H1 (cell line): ENCODE data around the gene CAPN13. TPM values are rescaled to one million over a fixed set of nuclear protein-coding genes. Genes with fewer than 3 reads are reported as not detected.
A peak's percentile ranks its signal among the peaks of the same experiment; 100 is the strongest.

Experiments used
- CTCF ChIA-PET: fragments of 300-600 bp; sonication (Branson Sonifier 250); formaldehyde crosslinking; loops from one replicate; lab custom pipeline; 2021; ENCODE audit not compliant: partially characterized antibody; lab: Charles Lee
- POLR2A ChIA-PET: fragments of 300-600 bp; sonication (Branson Sonifier 250); formaldehyde crosslinking; loops from one replicate; lab custom pipeline; 2021; ENCODE audit warnings: inconsistent platforms; ENCODE audit not compliant: partially characterized antibody; lab: Charles Lee
- DNase-seq, 2 experiments: peaks; one replicate each; pipeline versions ENCODE4 v3.0.0 to v3.0.0-alpha.2; 2010 to 2022; ENCODE audit warnings: low spot score in 2 of 2, low read depth in 1 of 2, mixed read lengths in 1 of 2
- FAIRE-seq: peaks from 2 replicates; lab custom pipeline; 2011; peaks lifted over from hg19 to GRCh38; lab: Jason Lieb, UNC
- H2AFZ ChIP-seq: 2 replicates; pipeline ENCODE4 v1.8.1; 2012; ENCODE audit warnings: low read length, inconsistent platforms
- H2AK5ac ChIP-seq: 2 replicates; pipeline ENCODE4 v1.6.1; 2013; ENCODE audit warnings: low read depth, low read length
- H2BK120ac ChIP-seq: replicated peaks from 2 replicates; pipeline ENCODE3; 2013; ENCODE audit warnings: low read depth, low read length, inconsistent platforms
- H2BK12ac ChIP-seq: 2 replicates; pipeline ENCODE4 v1.6.1; 2013; ENCODE audit warnings: low read depth, low read length
- H2BK15ac ChIP-seq: 2 replicates; pipeline ENCODE4 v1.6.1; 2013; ENCODE audit warnings: low read length
- H2BK20ac ChIP-seq: 2 replicates; pipeline ENCODE4 v1.6.1; 2013; ENCODE audit warnings: low read length
- H2BK5ac ChIP-seq: 2 replicates; pipeline ENCODE4 v1.6.1; 2013; ENCODE audit warnings: low read depth, low read length
- H3K14ac ChIP-seq: 2 replicates; pipeline ENCODE4 v1.6.1; 2013; ENCODE audit warnings: inconsistent platforms; ENCODE audit not compliant: insufficient read length
- H3K18ac ChIP-seq: 2 replicates; pipeline ENCODE4 v1.6.1; 2013; ENCODE audit warnings: low read length; ENCODE audit errors: extremely low read depth
- H3K23ac ChIP-seq: 2 replicates; pipeline ENCODE4 v1.6.1; 2013; ENCODE audit warnings: inconsistent platforms; ENCODE audit not compliant: insufficient read length
- H3K23me2 ChIP-seq: 2 replicates; pipeline ENCODE4 v1.6.1; 2013; ENCODE audit warnings: low read depth, low read length
- H3K27ac ChIP-seq: 2 replicates; pipeline ENCODE4 v1.6.1; 2011; ENCODE audit warnings: low read depth, low read length, inconsistent platforms
- H3K27me3 ChIP-seq, 4 experiments: replicated peaks in 1 of 4; 1 replicate in 1 of 4; 2 replicates in 3 of 4; pipeline versions ENCODE4 v1.6.1 to v1.8.1; 2011 to 2013; ENCODE audit warnings: low read length in 3 of 4, mild to moderate bottlenecking in 3 of 4, inconsistent platforms in 2 of 4, mixed read lengths in 2 of 4, moderate library complexity in 1 of 4; ENCODE audit not compliant: control insufficient read depth in 3 of 4, insufficient read depth in 3 of 4; ENCODE audit errors: extremely low read depth in 1 of 4
- H3K36me3 ChIP-seq, 4 experiments: 2 replicates each; pipeline versions ENCODE4 v1.6.1 to v1.8.1; 2011 to 2013; ENCODE audit warnings: mild to moderate bottlenecking in 4 of 4, low read length in 3 of 4, moderate library complexity in 2 of 4, control low read depth in 1 of 4, inconsistent platforms in 1 of 4; ENCODE audit not compliant: insufficient read depth in 4 of 4, control insufficient read depth in 2 of 4
- H3K4ac ChIP-seq: replicated peaks from 2 replicates; pipeline ENCODE3; 2013; ENCODE audit warnings: low read length, low read depth, mixed read lengths, inconsistent platforms; ENCODE audit not compliant: insufficient read length
- H3K4me1 ChIP-seq, 4 experiments: replicated peaks in 1 of 4; 1 replicate in 1 of 4; 2 replicates in 3 of 4; pipeline versions ENCODE4 v1.6.1 to v1.8.1; 2011 to 2013; ENCODE audit warnings: low read length in 3 of 4, inconsistent platforms in 2 of 4, mixed read lengths in 1 of 4; ENCODE audit not compliant: insufficient read depth in 4 of 4, control insufficient read depth in 3 of 4
- H3K4me2 ChIP-seq, 2 experiments: 2 replicates each; pipeline versions ENCODE4 v1.6.1 to v1.8.1; 2011 to 2013; ENCODE audit warnings: low read depth in 2 of 2, low read length in 2 of 2, control low read depth in 1 of 2, inconsistent platforms in 1 of 2, mild to moderate bottlenecking in 1 of 2; ENCODE audit not compliant: insufficient read depth in 1 of 2
- H3K4me3 ChIP-seq, 4 experiments: fragments of 200-600, 300-600 bp in 1 of 4; sonication (generic), shearing (Covaris generic), sonication (Bioruptor Twin) in 1 of 4; 2 replicates each; pipeline versions ENCODE4 v1.5.1 to v1.8.1; 2011 to 2016; ENCODE audit warnings: low read length in 4 of 4, low read depth in 3 of 4, control low read depth in 2 of 4, inconsistent platforms in 2 of 4, mild to moderate bottlenecking in 2 of 4, mixed read lengths in 1 of 4, moderate library complexity in 1 of 4; ENCODE audit not compliant: insufficient read depth in 2 of 4; ENCODE audit errors: extremely low read depth in 1 of 4
- H3K56ac ChIP-seq: replicated peaks from 2 replicates; pipeline ENCODE3; 2013; ENCODE audit warnings: low read depth, mild to moderate bottlenecking, mixed read lengths, low read length, inconsistent platforms; ENCODE audit not compliant: insufficient read length
- H3K79me1 ChIP-seq: 2 replicates; pipeline ENCODE4 v1.6.1; 2013; ENCODE audit warnings: low read depth, low read length, control low read depth
- H3K79me2 ChIP-seq, 2 experiments: 2 replicates each; pipeline versions ENCODE4 v1.6.1 to v1.8.1; 2012 to 2013; ENCODE audit warnings: low read length in 2 of 2, mild to moderate bottlenecking in 2 of 2, inconsistent platforms in 1 of 2; ENCODE audit not compliant: insufficient read depth in 2 of 2, control insufficient read depth in 1 of 2
- H3K9ac ChIP-seq, 4 experiments: replicated peaks in 1 of 4; 1 replicate in 1 of 4; 2 replicates in 3 of 4; pipeline versions ENCODE4 v1.6.1 to v1.8.1; 2011 to 2013; ENCODE audit warnings: low read depth in 3 of 4, low read length in 3 of 4, control low read depth in 2 of 4, mild to moderate bottlenecking in 2 of 4, moderate library complexity in 2 of 4, inconsistent platforms in 1 of 4; ENCODE audit errors: extremely low read depth in 1 of 4
- H3K9me3 ChIP-seq, 2 experiments: 2 replicates each; pipeline versions ENCODE4 v1.6.1 to v1.8.1; 2012 to 2013; ENCODE audit warnings: mild to moderate bottlenecking in 2 of 2, moderate library complexity in 2 of 2, control low read depth in 1 of 2, inconsistent platforms in 1 of 2, low read depth in 1 of 2, low read length in 1 of 2, mixed read lengths in 1 of 2; ENCODE audit not compliant: insufficient read depth in 2 of 2
- H4K20me1 ChIP-seq, 2 experiments: replicated peaks in 1 of 2; 2 replicates each; pipeline versions ENCODE3 to v1.8.1; 2011 to 2013; ENCODE audit warnings: inconsistent platforms in 2 of 2, low read length in 2 of 2, mild to moderate bottlenecking in 1 of 2; ENCODE audit not compliant: insufficient read depth in 2 of 2, control insufficient read depth in 1 of 2
- H4K5ac ChIP-seq: 2 replicates; pipeline ENCODE4 v1.6.1; 2013; ENCODE audit warnings: low read length, low read depth, mixed read lengths, inconsistent platforms; ENCODE audit not compliant: insufficient read length
- H4K8ac ChIP-seq: 2 replicates; pipeline ENCODE4 v1.8.0; 2013; ENCODE audit warnings: mild to moderate bottlenecking, moderate library complexity, low read length, inconsistent platforms; ENCODE audit not compliant: insufficient read depth; ENCODE audit errors: extremely low read depth
- H4K91ac ChIP-seq: replicated peaks from 2 replicates; pipeline ENCODE3; 2013; ENCODE audit warnings: low read length, mixed read lengths, inconsistent platforms; ENCODE audit not compliant: insufficient read length
- BCL11A ChIP-seq, 2 experiments: IDR thresholded peaks; one replicate each; pipeline ENCODE4 v1.6.1; 2011; ENCODE audit warnings: low read depth in 2 of 2, low read length in 2 of 2, mild to moderate bottlenecking in 2 of 2
- JUND ChIP-seq: IDR thresholded peaks from 2 replicates; pipeline ENCODE4 v1.6.1; 2011; ENCODE audit warnings: mild to moderate bottlenecking, improper control_type of control experiment, low read length
- KDM5A ChIP-seq: fragments of 200-600 bp; IDR thresholded peaks from 2 replicates; pipeline ENCODE4 v1.7.1; 2012; ENCODE audit warnings: mild to moderate bottlenecking, low read length, inconsistent platforms, mixed read lengths
- RAD21 ChIP-seq, 2 experiments: IDR thresholded peaks in 1 of 2; conservative IDR thresholded peaks in 1 of 2; 2 replicates each; pipeline ENCODE4 v1.6.1; 2011; ENCODE audit warnings: low read depth in 2 of 2, low read length in 2 of 2, improper control_type of control experiment in 1 of 2, inconsistent platforms in 1 of 2, mild to moderate bottlenecking in 1 of 2, moderate library complexity in 1 of 2
- RBBP5 ChIP-seq: IDR thresholded peaks from 2 replicates; pipeline ENCODE4 v1.7.1; 2012; ENCODE audit warnings: low read depth, mild to moderate bottlenecking, inconsistent platforms, low read length, moderate library complexity, borderline replicate concordance
- RNF2 ChIP-seq: fragments of 200-900, 300-1000 bp; sonication (generic); IDR thresholded peaks from 2 replicates; pipeline ENCODE4 v1.7.1; 2016; ENCODE audit warnings: borderline replicate concordance, low read depth, mild to moderate bottlenecking, antibody characterized with exemption, low read length; ENCODE audit not compliant: poor library complexity, severe bottlenecking; ENCODE audit errors: missing control alignments
- SAP30 ChIP-seq: fragments of 300-600 bp; sonication (generic); IDR thresholded peaks from 2 replicates; pipeline ENCODE4 v1.7.1; 2012; ENCODE audit warnings: low read length, moderate library complexity, mild to moderate bottlenecking, inconsistent platforms; ENCODE audit not compliant: insufficient read depth, insufficient replicate concordance
- SIRT6 ChIP-seq: IDR thresholded peaks from one replicate; pipeline ENCODE4 v1.7.1; 2012; ENCODE audit warnings: low read length, inconsistent platforms
- SRF ChIP-seq: IDR thresholded peaks from 2 replicates; pipeline ENCODE4 v1.6.1; 2011; ENCODE audit warnings: mild to moderate bottlenecking, low read depth, low read length, moderate library complexity
- TAF1 ChIP-seq: IDR thresholded peaks from 2 replicates; pipeline ENCODE4 v1.6.1; 2011; ENCODE audit warnings: mild to moderate bottlenecking, low read depth, low read length
- WGBS, 2 experiments: shearing (Covaris generic) in 1 of 2; methylation state at CpG; one replicate each; pipeline versions ENCODE4 v1.1.6 to v1.1.7; 2013 to 2015; ENCODE audit warnings: low lambda C conversion rate in 2 of 2, mixed read lengths in 2 of 2, inconsistent platforms in 1 of 2, low coverage in 1 of 2, missing lambda C conversion rate in 1 of 2; ENCODE audit not compliant: insufficient replicate concordance in 2 of 2, insufficient coverage in 1 of 2, insufficient read length in 1 of 2; ENCODE audit errors: extremely low coverage in 1 of 2, missing lambda C conversion rate in 1 of 2; 5-methylcytosine and 5-hydroxymethylcytosine counted together
- polyA plus RNA-seq, 7 experiments: library from polyadenylated mRNA; depleted of rRNA in 3 of 7; stranded (reverse) in 5 of 7; unstranded in 2 of 7; fragments of >200 nt in 5 of 7; fragments of 200-250 nt in 2 of 7; gene quantifications; 1 replicate in 5 of 7; 2 replicates in 1 of 7; 4 replicates in 1 of 7; pipeline versions ENCODE4 v1.2.1 to v1.2.3, GENCODE V29; 2011 to 2013; ENCODE audit warnings: missing spikeins in 2 of 7, mixed read lengths in 2 of 7
- total RNA-seq: library from RNA; stranded (reverse); fragmentation: NEBNext Ultra II Directional; extraction: Animal tissue kit (Norgen Biotek cat#: 25700); gene quantifications from 2 replicates; pipeline ENCODE4 v1.2.1, GENCODE V29; 2021
- TF ChIP-seq, protein P1 (sequence below): IDR thresholded peaks from 2 replicates; pipeline ENCODE4 v1.6.1; 2012; ENCODE audit warnings: inconsistent platforms
- TF ChIP-seq, protein P2 (sequence below): IDR thresholded peaks from 2 replicates; pipeline ENCODE4 v1.6.1; 2012; ENCODE audit warnings: inconsistent platforms

CAPN13 gene
- total and polyA plus RNA-seq, 2 of the 8 experiments (the other 6 are each of a cell fraction or from before 2014, with no cell fraction given), result 2.4 TPM

DNA sequence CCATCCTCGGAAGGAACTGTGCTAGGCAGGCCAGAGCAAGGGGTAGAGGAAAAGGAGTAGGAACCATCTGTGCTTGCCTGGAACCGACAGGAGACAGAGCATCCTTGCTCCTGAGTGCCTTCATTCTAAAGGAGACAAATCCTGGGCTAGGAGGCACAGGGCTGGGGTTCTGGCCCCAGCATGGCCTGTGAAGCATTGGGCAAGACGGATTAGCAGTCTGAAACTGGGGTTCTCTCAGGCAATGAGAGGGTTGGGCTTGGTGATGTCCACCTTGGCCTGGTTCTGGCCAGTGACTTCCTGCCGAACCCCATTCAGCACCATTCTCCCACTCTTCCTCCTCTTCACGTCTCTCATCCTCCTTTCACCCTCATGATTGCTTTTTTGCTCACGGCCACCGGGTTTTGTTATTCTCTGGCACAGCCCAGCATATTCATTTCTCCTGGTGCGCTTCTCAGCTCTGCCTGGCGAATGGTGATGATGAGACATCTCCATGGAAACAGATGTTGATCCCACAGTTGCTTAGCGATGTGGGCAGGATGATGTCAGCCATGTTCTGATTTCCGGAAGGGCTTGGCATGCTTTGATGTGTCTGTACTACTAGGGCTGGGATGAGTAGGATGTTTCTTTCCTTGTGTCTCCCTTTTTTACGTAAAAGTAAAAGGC, 127.7 kb downstream of the CAPN13 start:
- Histone ChIP-seq H3K36me3 (no peaks in the 10 kb centered on the region), H3K14ac (no peak overlapping the region), H4K5ac (no peak overlapping the region), H4K20me1 (no peaks in the 10 kb centered on the region), H2BK20ac (no peak overlapping the region), H3K23ac (no peak overlapping the region), H3K4me2 (no peak overlapping the region), H3K23me2 (no peaks in the 10 kb centered on the region), H4K8ac (no peak overlapping the region), H3K9me3 (no peaks in the 10 kb centered on the region), H3K4me3 (no peak overlapping the region), H4K91ac (no peak overlapping the region), H3K9ac (no peak overlapping the region), H3K79me2 (no peaks in the 10 kb centered on the region), H3K18ac (no peak overlapping the region), H2BK15ac (no peak overlapping the region), H3K79me1 (no peaks in the 10 kb centered on the region; the same call in 1 of the 2 replicates), H3K4ac (no peak overlapping the region), H3K27me3 (no peaks in the 10 kb centered on the region), H3K27ac (no peak overlapping the region), H2BK5ac (no peak overlapping the region), H3K4me1 (no peaks in the 10 kb centered on the region), H2BK120ac (no peak overlapping the region), H3K56ac (no peak overlapping the region), H2BK12ac (no peak overlapping the region), H2AK5ac (no peak overlapping the region), H2AFZ (no peak overlapping the region)
- WGBS, 2 experiments, result 84 to 100% methylated on average over 1 to 12 of the region's 12 CpGs
- POLR2A ChIA-PET, result no interaction called here
- FAIRE-seq (no peak), DNase-seq (peak in 1 of 2 experiments; percentile 33)
- CTCF ChIA-PET, result interaction anchor here (1.1 kb wide), 1 partner anchor 471 kb away, joined by 3 read pairs; no protein-coding TSS in a partner anchor
- TF ChIP-seq KDM5A (no peak), TAF1 (no peak), BCL11A (IDR thresholded peaks at IDR 0.05; ENCODE audit: low read depth in 2 of 2, low read length in 2 of 2) (no peak), SIRT6 (no peak), JUND (no peak), SAP30 (no peak), RBBP5 (no peak), SRF (no peak), RNF2 (no peak), RAD21 (IDR thresholded peaks at IDR 0.05 in 1 of 2, conservative IDR thresholded peaks at IDR 0.05 in 1 of 2; ENCODE audit: low read depth in 2 of 2, low read length in 2 of 2) (no peak)
- TF ChIP-seq, protein P1, sequence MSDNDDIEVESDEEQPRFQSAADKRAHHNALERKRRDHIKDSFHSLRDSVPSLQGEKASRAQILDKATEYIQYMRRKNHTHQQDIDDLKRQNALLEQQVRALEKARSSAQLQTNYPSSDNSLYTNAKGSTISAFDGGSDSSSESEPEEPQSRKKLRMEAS, result no peak
- TF ChIP-seq, protein P2, sequence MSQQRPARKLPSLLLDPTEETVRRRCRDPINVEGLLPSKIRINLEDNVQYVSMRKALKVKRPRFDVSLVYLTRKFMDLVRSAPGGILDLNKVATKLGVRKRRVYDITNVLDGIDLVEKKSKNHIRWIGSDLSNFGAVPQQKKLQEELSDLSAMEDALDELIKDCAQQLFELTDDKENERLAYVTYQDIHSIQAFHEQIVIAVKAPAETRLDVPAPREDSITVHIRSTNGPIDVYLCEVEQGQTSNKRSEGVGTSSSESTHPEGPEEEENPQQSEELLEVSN, result no peak
